ENCODE data around the gene NKX6-1. TPM values are rescaled to one million over a fixed set of nuclear protein-coding genes. Genes with fewer than 3 reads are reported as not detected.

NKX6-1 gene
- total RNA-seq, 1 donor from 2014 or later: not detected

GRCh38 chr4:84490663-84491062 lies 8.4 kb downstream of the NKX6-1 start:
- no peak for DNase-seq (ENCODE audit: low read depth)
- Histone ChIP-seq H3K36me3 (ENCODE audit: control insufficient read depth, insufficient read depth, low read length) (no peaks in the 10 kb centered on the region), H3K27me3 (ENCODE audit: control insufficient read depth, insufficient read depth, low read length) (peaks cover 71% of the 10 kb centered on the region), H3K4me3 (ENCODE audit: low read depth, low read length) (no peak overlapping the region)
- no peak for TF ChIP-seq CTCF (IDR thresholded peaks at IDR 0.05; ENCODE audit: insufficient read depth, low read length, poor library complexity, severe bottlenecking)

GRCh38 chr4:84484236-84484635 lies 14.9 kb downstream of the NKX6-1 start:
- no peak for TF ChIP-seq CTCF (IDR thresholded peaks at IDR 0.05; ENCODE audit: insufficient read depth, low read length, poor library complexity, severe bottlenecking)
- DNase-seq (ENCODE audit: low read depth): no peak
- Histone ChIP-seq H3K4me3 (ENCODE audit: low read depth, low read length) (no peak overlapping the region), H3K36me3 (ENCODE audit: control insufficient read depth, insufficient read depth, low read length) (no peaks in the 10 kb centered on the region), H3K27me3 (ENCODE audit: control insufficient read depth, insufficient read depth, low read length) (peaks cover 80% of the 10 kb centered on the region)

- Histone ChIP-seq H3K4me3 (ENCODE audit: low read depth, low read length) (no peak overlapping the region), H3K36me3 (ENCODE audit: control insufficient read depth, insufficient read depth, low read length) (no peaks in the 10 kb centered on the region), H3K27me3 (ENCODE audit: control insufficient read depth, insufficient read depth, low read length) (peaks cover 77% of the 10 kb centered on the region)
- DNase-seq (ENCODE audit: low read depth): no peak
- TF ChIP-seq CTCF (IDR thresholded peaks at IDR 0.05; ENCODE audit: insufficient read depth, low read length, poor library complexity, severe bottlenecking): no peak
Observed at GRCh38 chr4:84483688-84484087, 15.4 kb downstream of the NKX6-1 start.

- H3K27me3 ChIP-seq (ENCODE audit: control insufficient read depth, insufficient read depth, low read length): peaks cover 75% of the 10 kb centered on the region
- no peak overlapping the region for H3K4me3 ChIP-seq (ENCODE audit: low read depth, low read length)
- no peaks in the 10 kb centered on the region for H3K36me3 ChIP-seq (ENCODE audit: control insufficient read depth, insufficient read depth, low read length)
- TF ChIP-seq CTCF (IDR thresholded peaks at IDR 0.05; ENCODE audit: insufficient read depth, low read length, poor library complexity, severe bottlenecking): peak; percentile 74
- no peak for DNase-seq (ENCODE audit: low read depth)
Observed at GRCh38 chr4:84482564-84483563, 16.2 kb downstream of the NKX6-1 start.

- DNase-seq (ENCODE audit: low read depth): no peak
- Histone ChIP-seq H3K27me3 (ENCODE audit: control insufficient read depth, insufficient read depth, low read length) (peaks cover 73% of the 10 kb centered on the region), H3K4me3 (ENCODE audit: low read depth, low read length) (no peak overlapping the region), H3K36me3 (ENCODE audit: control insufficient read depth, insufficient read depth, low read length) (no peaks in the 10 kb centered on the region)
- no peak for TF ChIP-seq CTCF (IDR thresholded peaks at IDR 0.05; ENCODE audit: insufficient read depth, low read length, poor library complexity, severe bottlenecking)
Observed at GRCh38 chr4:84481860-84482245, 17.2 kb downstream of the NKX6-1 start.

All from kidney epithelial cell (primary cell).